DLD1 (cell line): ENCODE results near the gene FKBP8.

ENCODE experiments used
- in situ Hi-C: cut with HindIII; loops from 2 replicates; pipeline ENCODE4 v1.10.0; 2017; ENCODE audit warnings: low sequenced_read_pairs

Gene FKBP8

DNA sequence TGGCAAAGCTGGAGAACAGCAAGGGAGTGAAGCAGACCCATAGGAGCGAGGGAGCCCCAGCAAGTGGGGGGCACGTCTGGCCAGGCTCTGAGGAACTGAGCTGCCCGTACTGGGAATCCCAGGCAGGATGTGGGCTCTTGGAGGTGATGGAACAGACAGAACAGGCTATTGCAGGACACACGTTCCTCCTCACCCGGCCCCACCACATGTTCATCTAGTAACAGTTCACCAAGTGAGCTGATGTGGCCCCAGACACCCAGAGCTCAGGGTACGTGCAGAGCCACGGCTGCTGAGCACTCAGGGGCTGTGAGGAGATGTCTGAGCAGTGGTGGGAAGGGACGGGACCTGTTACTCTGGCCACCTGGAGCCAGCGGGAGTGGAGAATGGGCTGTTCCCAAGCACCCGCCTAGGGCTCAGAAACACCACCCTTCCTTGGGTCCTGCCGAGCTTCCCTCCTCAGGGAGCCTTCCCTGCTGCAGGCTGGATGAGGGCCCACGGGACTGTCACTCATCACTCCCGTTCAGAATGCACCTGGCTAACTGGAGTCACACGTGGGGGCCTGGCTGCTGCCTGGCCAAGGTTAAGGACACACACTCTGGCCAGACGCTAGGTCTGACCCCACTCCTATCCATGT is 39.9 kb downstream of the FKBP8 start:
- in situ Hi-C loops, result no loop called here

DNA sequence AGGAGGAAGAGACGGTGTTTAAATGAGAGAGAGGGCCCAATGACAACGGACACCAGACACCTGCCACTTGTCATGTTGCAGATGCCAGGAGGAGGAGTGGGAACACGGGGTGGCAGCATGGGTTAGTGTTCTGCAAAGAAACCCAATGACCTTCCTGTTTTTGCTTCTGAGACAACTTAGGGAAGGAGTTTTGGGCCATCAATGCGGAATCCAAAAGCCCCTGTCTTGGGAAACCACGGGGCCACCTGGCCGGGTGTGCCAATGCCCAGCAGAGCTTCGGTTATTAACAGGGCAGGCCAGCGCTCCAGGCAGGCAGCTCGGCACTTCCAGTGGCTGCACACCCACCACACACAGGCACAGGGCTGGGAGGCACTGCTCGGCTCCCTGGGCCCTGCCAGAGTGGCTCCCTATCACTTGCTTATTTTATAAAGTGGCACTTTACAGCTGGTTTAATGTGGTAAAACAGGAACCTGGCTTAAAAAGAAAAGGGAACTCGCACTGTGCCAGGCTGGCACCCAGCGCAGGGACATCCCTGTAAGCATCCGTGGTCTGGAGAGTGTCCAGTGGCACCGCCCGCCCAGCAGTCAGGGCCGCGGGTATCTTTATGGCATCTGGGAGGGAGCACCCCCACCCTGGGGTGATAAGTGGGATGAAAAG is 40.6 kb downstream of the FKBP8 start:
- in situ Hi-C loops, result no loop called here

DNA sequence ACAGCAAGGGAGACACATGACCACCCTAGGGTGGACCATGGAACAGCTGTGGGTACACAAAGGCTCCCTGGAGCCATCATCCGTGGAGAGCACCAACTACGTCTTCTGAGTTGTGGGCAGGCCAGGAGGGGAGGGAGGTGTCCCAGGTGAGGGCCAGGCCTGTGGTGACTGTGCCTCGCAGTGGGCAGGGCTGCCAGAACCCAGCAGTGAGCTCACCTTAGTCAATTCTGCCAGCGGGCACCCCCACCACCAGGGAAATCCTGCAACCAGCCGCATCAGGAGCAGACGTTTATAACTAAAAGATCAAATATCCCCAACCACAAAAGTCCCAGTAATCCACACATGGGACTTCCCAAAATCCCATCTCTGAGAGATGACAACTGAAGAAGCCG is 41.1 kb downstream of the FKBP8 start:
- in situ Hi-C loops, result no loop called here

DNA sequence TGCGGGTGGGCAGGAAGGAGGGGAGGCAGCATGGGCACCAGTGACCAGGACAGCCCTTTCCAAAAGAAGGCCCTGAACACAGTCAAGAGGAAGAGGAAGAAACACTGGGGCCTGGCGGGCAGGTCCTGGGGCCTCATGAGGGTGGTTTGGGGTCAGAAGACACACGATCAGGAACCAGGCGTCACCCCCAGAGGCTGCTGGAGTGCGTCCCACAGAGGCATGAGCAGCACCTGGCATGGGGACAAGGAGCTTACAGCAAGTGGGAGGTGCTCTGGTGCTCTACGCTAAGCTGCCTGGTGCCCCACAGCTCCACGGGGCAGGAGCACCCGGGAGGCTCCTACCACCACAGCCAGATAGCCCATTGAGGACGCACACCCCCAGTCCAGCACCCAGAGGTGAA is 41.5 kb downstream of the FKBP8 start:
- in situ Hi-C loops, result no loop called here

DNA sequence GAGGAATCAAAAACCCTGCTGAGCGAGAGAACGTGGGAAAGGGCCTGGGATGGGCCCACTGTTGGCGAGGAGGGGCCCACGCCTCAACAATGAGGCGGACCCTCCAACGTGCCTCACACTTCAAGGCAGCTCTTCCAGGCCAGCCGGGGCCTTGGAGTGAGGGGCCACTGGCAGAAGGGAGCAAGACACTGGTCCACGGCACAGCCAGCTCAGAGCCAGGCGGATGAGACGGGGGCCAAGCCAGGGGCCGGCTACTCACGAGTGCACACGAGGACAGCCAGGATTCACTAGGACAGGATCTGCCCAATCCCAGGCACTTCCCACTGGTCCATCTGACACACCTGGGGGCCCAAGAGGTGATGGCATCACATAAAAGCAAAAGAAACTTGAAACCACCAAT is 42.0 kb downstream of the FKBP8 start:
- in situ Hi-C loops, result no loop called here

DNA sequence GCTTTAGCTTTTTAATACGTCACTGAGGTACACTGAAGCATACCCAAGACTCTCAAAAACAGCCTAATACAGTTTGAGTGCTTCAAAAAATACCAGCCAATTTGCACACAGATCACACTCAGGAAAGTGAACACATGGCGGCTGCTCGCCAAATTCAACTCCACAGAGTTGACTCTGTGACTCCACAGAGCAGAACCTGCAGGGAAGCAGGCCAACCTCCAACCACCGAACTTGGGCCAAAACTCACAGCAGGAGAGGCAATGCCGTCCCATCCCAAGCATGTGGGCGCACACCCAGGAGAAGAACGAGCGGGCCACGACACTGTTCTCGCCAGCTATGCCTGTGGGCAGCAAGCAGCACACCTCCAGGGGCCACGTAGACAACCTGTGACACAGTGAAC is 42.6 kb downstream of the FKBP8 start:
- in situ Hi-C loops, result no loop called here

DNA sequence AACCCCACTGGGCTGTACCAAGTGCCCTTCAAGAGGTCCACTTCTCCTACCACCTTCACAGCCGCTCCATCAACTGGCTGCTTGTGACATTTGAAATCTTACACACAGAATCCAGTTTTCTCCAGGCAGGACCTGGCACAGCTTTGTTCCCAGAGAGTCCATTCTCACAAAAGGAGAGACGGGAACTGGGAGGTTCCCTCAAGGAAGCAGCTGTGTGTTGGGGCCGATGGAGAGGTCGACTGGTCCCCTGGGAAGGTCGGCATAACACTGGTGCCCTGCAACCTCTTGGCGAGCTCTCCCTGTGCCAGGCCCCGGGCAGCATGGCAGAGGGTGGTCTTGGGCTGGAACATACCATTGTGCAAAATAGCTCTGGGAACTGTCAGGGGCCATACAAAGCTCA is 43.0 kb downstream of the FKBP8 start:
- in situ Hi-C loops, result no loop called here

DNA sequence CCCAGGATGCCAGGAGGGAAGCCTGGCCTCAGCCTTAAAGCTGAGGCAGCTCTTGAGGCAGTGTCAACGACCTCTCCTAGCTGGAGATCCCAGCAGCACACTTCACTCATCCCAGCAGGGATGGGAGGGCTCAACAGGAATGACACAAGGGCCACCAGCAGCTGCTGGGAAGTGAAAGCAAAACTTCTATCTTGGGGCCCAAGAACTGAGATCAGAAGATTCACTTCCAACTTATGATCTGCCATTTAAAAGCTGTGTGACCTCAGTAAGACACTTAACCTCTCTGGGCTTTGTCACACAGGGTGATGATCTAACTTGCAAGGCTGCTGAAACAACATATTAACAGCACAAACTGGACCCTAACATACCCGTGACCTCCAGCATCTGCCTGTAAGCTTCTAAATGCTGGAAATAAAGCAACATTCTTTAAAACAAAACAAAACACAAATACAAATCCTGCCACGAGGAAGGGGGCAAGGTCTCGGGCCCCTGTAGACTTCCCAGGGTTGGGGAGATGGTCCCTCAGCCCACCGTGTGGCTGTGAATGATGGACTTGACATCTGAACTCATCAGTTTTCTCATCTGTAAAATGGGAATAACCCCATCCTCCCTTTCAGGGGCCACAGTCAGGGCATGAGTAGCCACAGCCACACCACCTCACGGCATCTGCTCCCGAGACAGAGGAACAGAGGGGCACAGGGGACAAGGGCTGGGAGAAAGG is 44.2 kb downstream of the FKBP8 start:
- in situ Hi-C loops, result no loop called here

DNA sequence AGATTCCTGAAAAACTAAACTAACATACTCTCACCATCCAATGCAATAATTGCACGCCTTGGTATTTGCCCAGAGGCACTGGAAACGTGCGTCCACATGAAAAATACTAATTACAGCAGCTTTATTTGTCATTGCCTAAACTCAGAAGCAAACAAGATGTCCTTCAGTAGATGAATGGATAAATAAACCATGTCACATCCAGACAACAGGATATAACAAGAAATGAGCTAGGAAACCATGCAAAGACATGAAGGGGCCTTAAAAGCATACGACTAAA is 46.5 kb downstream of the FKBP8 start:
- in situ Hi-C loops, result no loop called here

DNA sequence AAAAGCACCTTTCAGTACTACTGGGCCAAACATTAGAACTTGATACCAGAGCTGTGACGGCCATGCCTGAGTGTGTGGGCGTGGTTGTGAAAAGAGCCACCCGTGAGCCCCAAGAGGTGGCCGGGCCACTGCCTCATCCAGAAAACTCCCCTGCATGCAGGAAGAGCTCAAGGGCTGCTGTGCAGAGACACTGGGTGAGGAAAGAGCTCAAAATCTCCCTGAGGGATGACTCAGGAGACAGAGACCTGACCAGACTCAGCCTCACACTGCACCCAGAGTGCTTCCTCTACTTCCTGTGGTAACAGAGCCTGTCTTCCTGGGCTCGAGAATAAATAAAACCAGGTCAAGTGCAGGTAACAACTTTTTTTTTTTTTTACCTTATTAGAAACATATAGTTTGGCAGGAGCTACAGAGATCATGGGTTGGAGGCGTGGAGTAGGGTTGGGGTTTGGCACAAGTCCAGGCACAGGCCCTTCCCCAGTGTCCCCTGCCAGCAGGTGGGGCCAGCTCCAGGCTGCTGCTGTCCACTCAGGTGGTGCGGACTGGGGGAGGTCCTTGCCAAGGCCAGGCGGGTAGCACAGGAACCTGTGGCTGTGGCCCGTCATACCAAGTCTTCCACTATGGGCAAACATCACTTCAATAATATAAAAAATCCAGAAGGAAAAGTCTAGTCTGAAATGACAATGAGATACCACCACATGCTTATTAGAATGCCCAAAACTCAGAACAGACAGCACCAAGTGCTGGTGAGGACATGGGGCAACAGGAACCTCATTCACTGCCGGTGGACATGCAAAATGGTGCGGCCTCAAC is 47.0 kb downstream of the FKBP8 start:
- in situ Hi-C loops, result no loop called here

DNA sequence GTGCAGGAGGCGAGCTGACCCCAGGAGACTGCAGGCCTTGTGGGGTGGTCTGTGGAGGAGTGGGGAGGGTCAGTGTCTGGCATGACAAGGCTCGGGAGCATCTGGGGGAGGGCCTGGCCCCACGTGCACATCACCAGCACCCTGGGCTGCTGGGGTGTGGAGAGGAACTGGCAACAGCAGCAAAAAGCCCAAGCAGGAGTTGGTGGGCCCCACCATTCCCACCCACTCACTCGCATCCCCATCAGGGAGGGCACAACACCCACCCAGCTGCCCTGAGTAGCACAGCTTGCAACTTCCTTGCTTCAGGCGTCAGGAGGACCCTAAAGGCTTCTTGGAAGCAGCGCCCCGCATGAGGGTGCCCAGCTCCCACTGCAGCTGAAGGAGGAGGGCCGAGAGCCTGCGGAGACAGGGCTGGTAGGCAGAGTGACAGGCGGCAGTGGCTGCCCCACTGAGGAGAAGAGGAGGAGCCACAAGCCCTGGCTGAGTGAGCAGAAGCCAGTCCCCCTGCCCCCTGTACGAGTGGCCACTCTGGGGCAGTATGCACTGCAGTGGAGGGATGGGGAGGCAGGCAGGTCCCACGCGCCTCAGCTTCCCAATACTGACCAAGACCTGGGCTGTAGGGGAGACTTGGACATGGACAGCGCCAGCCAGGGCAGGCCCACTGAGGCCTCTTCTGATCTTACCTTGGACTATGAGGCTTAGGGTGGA is 48.0 kb downstream of the FKBP8 start:
- in situ Hi-C loops, result no loop called here

DNA sequence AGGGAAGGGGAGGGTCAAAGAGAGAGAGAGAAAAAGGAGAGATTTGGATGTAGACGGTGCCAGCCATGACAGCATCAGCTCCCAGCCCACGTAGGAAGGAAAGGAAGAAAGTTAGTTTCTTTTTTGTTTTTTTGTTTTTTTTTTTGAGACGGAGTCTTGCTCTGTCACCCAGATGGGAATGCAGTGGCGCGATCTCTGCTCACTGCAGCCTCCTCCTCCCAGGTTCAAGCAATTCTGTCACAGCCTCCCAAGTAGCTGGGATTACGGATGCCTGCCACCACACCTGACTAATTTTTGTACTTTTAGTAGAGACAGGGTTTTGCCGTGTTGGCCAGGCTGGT is 49.1 kb downstream of the FKBP8 start:
- in situ Hi-C loops, result no loop called here

DNA sequence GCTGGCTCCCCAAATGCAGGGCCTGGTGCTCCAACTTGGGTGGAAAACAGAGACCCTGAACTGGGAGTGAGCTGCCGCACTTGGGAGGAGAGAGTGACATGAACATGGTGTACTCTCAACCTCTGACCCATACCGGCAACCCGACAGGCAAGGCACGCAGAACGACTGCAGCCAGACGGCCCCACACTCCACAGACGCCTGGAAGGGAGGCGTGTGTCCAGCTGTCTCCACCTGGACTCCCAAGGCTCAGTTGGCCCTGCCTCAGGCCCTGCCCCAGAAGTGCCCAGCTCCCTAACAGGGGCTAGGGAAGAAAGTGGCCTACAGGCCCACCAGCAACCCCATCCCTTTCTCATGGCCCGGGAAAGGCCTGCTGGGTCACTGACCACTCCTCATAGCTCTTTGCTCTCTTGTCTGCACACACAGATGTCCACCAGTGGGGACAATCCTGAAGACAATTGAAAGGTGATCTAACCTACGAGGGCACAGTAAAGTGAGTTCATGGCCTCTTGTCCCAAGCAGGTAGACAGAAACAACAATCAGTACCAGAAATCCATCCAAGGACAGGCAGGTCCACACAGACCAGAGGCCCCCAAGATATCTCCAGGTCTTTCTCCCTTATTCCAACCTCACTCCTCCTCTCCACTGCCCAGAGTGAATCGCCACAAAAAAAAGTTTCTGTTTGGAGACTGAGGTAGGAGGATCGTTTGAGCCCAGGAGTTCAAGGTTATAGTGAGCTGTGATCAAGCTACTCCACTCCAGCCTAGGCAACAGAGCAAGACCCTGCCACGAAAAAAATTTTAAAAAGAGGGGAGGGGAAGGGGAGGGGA is 49.7 kb downstream of the FKBP8 start:
- in situ Hi-C loops, result no loop called here

DNA sequence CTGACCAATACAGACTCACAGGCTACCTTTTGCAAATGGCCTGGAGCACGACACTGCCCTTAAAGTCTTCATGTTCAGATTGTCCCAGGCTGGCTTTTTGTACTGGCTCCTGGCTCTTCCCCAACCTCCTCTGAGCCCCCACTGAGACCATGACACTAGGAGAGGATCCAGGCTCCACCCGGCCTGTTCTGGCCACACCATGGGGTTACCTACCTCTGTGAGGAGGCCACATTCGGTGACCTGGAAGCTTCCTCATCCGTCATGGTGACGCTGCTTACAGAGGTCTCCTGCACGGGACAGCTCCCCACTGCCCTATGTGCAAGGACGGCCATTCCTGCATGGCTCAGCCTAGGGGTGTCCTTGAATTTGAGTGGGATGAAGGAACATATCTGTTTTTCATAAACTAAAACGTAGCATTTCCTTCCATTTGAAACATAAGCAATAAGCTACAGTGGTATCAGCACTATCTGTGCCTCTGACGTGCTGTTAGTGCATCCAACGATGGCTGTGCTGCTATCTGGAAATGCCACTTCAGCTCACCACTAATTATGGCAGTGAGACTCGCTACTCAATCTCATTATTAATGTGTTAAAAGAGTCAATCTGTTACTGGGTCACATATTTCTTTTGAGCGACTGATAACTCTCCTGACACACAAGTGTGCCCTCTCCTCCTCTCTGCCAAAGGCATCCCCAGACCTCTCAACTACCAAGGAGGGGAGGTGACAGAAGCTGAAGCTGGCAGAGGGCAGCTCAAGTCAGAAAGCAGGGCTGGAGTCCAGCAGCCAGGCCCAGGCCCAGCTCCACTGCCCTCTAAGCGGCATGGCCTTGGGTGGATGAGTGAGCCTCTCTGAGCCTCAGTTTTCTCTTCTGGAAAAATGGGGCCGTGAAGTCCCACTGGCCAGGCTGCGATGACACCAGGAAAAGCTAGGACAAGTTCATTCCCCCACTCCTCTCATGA is 51.1 kb downstream of the FKBP8 start:
- in situ Hi-C loops, result no loop called here

DNA sequence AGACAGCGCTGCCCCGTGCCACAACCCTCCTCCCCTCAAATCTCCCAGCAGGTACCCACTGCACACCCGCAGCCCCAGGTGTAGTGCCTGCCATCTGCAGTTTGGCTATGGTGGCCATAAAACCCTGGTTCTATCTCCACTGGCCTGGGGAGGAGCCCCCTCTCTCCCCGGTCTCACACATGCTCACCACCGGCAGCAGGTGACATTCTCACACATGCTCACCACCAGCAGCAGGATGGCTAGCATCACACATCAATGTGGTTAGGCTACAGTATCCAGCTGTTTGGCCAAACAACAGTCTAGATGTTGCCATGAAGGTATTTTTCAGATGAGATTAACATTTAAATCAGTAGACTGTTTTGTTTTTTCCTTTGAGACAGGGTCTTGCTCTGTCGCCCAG is 52.6 kb downstream of the FKBP8 start:
- in situ Hi-C loops, result no loop called here

DNA sequence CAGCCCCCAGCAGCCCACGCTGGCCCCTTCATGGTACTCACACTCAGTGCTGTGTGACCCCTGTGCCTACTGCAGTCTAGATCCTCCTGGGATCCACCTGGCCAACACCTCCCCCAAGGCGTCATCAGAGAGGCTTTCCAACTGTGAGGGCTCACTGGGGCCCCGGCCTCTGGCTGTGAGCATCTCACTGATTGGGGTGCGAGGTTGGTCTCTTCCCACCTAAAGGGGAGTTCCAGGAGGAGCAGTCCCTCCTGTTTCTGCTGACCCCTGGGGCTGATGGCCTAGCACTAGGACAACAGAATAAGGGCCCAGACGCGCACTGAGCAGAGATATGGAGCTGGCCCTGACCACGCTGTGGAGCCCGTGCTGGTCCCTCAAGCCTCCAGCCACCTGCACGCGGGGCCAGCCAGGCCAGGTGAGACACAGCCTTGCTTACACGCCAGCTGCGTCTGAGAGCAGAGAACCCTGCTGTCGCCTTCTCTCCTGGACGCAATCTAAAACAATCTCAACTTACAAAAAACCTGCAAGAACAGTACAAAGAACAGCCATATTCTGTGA is 53.7 kb downstream of the FKBP8 start:
- in situ Hi-C loops, result no loop called here

DNA sequence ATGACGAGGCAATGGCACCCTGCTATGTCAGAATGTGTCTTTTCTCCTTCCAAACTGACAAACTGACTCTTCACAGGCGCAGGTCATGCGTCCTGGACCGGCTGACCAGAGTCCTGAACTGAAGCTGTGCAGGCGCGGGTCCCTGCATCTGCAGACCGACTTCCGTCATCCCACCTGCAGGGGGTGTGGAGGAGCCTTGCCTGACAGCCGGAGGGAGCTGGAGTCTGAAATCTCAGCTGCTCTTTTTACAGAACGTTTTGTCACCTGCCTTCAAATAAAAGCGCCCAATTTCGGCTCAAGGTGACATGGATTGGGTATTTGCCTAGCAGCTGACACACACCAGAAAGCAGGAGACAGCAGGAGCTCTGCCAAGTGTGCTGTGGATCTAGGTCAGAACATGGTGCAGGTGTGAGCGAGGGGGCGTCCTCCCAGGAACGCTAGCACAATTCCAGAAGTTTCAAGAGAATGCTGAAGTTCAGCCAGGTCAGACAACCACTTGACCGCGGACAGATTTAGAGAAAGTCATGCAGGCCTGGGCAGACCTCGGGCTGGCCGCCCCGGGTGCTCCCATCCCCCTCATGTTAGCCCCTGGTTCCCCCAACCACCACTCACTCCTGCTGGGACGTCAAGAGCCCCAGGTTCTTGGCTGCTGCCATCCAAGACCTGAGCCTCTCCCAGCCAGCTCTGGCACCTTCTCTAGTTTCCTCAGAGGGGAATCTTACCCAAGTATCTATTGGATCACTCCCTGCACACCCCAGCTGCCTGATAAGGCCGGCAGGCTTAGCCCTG is 54.3 kb downstream of the FKBP8 start:
- in situ Hi-C loops, result no loop called here

DNA sequence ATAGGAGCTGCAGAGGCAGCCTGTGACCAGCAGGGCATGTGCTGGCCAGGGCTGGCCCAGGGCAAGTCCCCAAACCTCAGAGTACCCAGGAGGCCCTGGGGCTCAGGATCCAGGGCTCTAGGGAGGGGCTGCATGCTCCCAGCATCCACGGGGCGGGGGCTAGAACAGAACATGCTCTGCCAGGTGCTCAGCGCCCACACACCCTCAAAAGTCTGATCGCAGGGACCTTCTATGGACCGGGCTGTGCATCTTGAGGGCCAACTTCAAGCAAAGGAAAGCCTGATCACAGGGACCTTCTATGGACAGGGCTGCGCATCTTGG is 55.0 kb downstream of the FKBP8 start:
- in situ Hi-C loops, result no loop called here
